MV-4-11 (cell line): Measurements from ENCODE around the gene ACMSD.

Source experiments
- DNase-seq: peaks from one replicate; lab custom pipeline; 2025; lab: John Stamatoyannopoulos, UW

Gene ACMSD

DNA sequence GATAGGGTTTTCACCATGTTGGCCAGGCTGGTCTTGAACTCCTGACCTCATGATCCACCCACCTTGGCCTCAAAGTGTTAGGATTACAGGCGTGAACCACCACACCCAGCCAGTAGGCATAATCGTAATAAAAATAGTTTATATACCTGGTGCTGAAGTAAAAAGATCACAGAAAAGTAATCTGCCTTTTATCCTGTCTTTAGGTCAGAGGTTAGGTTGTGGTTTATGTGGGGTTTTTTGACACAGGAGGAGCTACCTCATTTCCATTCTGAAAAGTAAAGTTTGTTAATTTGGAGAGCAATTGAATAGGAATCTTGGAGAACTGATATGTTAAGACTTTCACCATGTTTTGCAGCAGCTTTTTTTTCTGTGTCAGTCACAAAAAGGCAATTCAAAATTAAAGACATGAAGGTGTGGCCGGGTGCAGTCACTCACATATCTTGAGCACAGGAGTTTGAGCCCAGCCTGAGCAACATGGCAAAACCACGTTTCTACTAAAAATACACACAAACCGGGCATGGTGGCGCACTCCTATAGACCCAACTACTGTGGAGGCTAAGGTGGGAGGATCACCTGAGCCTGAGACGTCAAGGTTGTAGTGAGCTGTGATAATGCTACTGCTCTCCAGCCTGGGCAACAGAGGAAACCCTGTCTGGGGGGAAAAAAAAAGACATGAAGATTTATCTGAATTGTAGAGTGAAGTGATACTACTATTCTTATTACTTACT, 111.7 kb downstream of the ACMSD start:
- no peak for DNase-seq

DNA sequence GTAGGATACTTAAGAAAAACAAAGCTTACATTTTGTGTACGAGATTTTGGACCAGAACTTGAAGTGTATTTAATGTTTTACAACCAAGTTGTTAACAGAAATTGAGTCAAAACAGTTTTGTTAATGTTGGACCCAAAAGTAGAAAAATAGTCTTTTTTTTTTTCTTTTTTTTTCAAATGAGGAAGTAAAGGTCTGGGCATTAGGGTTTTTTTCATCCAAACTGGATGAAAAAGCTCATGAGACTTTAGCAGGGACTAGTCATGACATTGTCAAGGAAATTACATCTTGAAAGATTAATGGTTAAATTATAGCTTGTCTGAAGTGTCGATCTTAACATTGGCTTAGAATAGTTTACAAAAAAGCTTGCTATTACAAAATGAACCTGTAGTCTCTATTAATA, 112.5 kb downstream of the ACMSD start:
- DNase-seq: peak; percentile 12
